ENCODE measurements around the gene IFI27L1. TPM values are rescaled to one million over a fixed set of nuclear protein-coding genes. Genes with fewer than 3 reads are reported as not detected.

Gene IFI27L1
- total RNA-seq, 6 donors from 2014 or later: 8.0 to 19.8 (median 15.2) TPM

DNA sequence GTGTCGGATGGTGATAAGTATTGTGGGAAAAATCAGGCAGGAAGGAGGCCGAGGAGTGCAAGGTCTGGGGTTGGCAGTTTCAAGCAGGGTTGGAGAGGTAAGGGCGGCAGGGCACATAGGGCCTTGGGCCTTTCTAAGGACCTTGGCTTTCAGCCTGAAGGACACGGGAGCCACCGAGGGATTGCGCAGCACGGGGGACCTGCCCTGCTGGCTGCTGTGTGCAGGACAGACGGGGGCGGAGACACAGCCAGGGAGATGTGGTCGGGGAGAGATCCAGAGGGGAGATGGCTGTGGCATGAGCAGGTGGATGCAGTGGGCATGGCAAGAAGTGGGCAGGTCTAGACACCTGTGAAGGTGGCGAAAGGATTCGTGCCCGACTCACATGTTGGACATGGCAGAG lies 40.3 kb upstream of the IFI27L1 start:
- H3K27ac ChIP-seq: no peak overlapping the region
- DNase-seq: peak in 1 of 2 donors; percentile 59
- H3K36me3 ChIP-seq: peaks cover 0 to 25% (median 17%) of the 10 kb centered on the region in 4 donors
- 91% methylated on average over 13 of the region's 13 CpGs for WGBS, 2 donors
- no peaks in the 10 kb centered on the region for H3K9me3 ChIP-seq
- ATAC-seq (ENCODE audit: low FRiP score in 2 of 2): no peak
- H3K27me3 ChIP-seq: no peaks in the 10 kb centered on the region
- no peak overlapping the region for H3K4me3 ChIP-seq
- peaks cover 0 to 15% (median 11%) of the 10 kb centered on the region in 4 donors for H3K4me1 ChIP-seq
- TF ChIP-seq EP300 (IDR thresholded peaks at IDR 0.05) (no peak), POLR2A (IDR thresholded peaks at IDR 0.05) (no peak), POLR2AphosphoS5 (IDR thresholded peaks at IDR 0.05) (no peak)
- TF ChIP-seq, protein P1, sequence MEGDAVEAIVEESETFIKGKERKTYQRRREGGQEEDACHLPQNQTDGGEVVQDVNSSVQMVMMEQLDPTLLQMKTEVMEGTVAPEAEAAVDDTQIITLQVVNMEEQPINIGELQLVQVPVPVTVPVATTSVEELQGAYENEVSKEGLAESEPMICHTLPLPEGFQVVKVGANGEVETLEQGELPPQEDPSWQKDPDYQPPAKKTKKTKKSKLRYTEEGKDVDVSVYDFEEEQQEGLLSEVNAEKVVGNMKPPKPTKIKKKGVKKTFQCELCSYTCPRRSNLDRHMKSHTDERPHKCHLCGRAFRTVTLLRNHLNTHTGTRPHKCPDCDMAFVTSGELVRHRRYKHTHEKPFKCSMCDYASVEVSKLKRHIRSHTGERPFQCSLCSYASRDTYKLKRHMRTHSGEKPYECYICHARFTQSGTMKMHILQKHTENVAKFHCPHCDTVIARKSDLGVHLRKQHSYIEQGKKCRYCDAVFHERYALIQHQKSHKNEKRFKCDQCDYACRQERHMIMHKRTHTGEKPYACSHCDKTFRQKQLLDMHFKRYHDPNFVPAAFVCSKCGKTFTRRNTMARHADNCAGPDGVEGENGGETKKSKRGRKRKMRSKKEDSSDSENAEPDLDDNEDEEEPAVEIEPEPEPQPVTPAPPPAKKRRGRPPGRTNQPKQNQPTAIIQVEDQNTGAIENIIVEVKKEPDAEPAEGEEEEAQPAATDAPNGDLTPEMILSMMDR (IDR thresholded peaks at IDR 0.05): no peak

DNA sequence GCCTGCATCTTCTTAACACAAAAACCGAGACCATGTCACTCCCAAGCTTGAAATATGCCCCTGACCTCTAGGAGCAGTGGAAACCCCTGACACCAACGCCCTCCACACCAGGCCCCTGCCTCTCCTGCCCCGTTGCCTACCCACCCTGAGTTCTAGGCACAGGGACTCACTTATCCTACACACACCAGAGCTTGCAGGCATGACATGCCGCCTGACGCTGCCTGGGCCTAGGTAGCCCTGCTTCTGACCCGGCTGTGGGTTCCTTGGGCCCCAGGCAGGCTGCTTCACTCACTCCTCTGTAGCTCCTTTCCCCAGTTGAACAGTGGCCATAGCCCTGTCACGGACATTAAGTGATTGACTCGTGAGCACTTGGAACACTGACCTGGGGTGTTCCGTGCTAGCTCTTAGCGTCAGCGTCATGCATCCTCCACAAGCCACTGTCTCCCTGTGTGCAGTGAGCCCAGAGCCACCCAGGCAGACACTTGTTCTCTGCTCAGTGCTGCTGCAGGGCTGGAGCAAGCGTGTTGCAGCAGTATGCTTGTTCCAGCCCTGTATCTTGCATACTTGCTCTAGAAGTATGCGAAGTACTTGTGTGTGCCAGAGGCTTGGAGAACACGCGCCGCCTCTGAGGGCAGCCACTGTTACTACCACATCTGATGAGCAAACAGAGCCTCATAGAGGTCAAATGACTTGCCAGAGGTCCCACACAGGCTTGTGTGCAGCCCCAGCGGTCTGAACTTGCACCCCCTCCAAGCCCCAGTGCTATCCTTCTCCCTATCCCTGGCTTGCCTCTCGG lies 39.4 kb upstream of the IFI27L1 start:
- H3K9me3 ChIP-seq: no peaks in the 10 kb centered on the region
- ATAC-seq (ENCODE audit: low FRiP score in 2 of 2): peak; percentile 66 to 68
- H3K27ac ChIP-seq: peak overlapping the region in 1 of 4 donors; percentile 25
- H3K36me3 ChIP-seq: peaks cover 3 to 32% (median 24%) of the 10 kb centered on the region in 4 donors
- TF ChIP-seq POLR2AphosphoS5 (IDR thresholded peaks at IDR 0.05) (no peak), POLR2A (IDR thresholded peaks at IDR 0.05) (no peak), EP300 (IDR thresholded peaks at IDR 0.05) (no peak)
- TF ChIP-seq, protein P1 (IDR thresholded peaks at IDR 0.05): peak in 1 of 6 experiments; percentile 8
- DNase-seq: peak; percentile 47 to 67
- no peak overlapping the region for H3K4me3 ChIP-seq
- no peaks in the 10 kb centered on the region for H3K27me3 ChIP-seq
- WGBS, 2 donors: 74 to 84% methylated on average over 7 to 18 of the region's 18 CpGs
- peaks cover 0 to 15% (median 11%) of the 10 kb centered on the region in 4 donors for H3K4me1 ChIP-seq

DNA sequence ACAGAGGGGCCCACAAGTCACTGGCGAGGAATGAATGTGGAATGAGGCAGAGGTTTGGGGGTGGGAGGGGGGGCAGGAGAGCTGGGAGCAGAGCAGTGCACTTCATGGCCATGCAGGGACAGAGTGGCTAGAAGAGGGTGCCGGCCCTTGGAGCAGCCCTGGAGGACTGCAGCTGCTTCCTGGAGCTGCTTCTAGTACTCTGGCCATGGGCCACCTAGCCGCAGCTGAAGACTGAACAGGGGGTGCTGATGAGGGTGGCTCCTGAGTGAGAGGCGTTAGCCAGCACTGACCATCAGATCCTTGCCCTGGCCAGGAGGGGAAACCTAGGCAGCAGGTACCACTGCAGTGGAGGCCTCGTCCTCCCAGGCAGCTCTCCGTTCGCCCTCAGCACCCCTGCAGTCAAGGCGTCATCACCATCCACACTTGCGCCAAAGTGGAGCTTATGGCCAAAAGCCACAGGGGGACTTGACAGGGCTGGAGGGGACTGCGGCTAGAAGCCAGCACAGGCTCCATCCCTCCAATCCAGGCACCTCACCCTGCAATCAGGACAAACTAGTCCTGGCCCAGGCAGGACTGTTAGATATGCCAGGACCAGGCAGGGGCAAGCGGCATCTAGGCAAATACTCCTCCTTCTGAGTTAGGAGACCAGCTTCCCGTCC lies 38.5 kb upstream of the IFI27L1 start:
- DNase-seq (no peak), ATAC-seq (ENCODE audit: low FRiP score in 2 of 2) (peak in 1 of 2 donors; percentile 9)
- no peaks in the 10 kb centered on the region for H3K27me3 ChIP-seq
- peaks cover 3 to 40% (median 32%) of the 10 kb centered on the region in 4 donors for H3K36me3 ChIP-seq
- peak overlapping the region in 1 of 4 donors; percentile 25 for H3K27ac ChIP-seq
- WGBS, 2 donors: 75 to 97% methylated on average over 3 to 12 of the region's 12 CpGs
- peaks cover 0 to 15% (median 11%) of the 10 kb centered on the region in 4 donors for H3K4me1 ChIP-seq
- TF ChIP-seq POLR2AphosphoS5 (IDR thresholded peaks at IDR 0.05) (no peak), EP300 (IDR thresholded peaks at IDR 0.05) (no peak), POLR2A (IDR thresholded peaks at IDR 0.05) (no peak)
- TF ChIP-seq, protein P1 (IDR thresholded peaks at IDR 0.05): no peak
- no peaks in the 10 kb centered on the region for H3K9me3 ChIP-seq
- H3K4me3 ChIP-seq: no peak overlapping the region

DNA sequence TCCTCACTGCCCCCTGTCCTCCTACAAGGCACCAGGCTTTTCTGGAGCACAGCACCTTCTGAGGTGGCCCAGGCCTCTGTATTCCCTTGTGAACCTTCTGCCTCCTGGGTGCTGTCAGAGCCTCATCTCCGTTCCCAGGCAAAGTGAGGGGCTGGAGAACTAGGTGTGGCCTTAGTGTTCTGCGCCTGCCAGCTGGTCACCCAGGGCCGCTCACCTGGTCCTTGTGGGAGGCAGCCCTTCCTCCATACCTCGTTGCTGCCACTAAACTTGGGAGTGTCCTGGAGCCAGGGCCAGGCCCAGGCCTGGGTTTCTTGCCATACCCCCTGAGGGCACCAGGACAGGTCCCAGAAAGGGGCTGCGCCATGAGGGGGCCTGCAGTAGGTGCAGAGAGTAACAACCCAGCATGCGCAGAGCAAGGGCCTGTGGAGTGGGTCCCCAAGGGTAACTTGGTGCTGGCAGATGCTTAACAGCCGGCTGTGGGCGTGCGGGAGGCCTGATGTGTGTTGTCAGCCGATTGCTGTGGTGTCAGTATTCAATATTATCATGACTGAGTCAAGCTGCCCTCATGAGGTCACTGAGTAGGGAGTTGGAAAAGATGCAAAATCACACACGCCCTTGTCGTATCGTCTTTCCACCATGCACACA lies 37.9 kb upstream of the IFI27L1 start:
- WGBS, 2 donors: 82 to 89% methylated on average over 11 to 13 of the region's 13 CpGs
- Histone ChIP-seq H3K4me3 (no peak overlapping the region), H3K27me3 (no peaks in the 10 kb centered on the region), H3K36me3 (peaks cover 3 to 47% (median 39%) of the 10 kb centered on the region in 4 donors), H3K9me3 (no peaks in the 10 kb centered on the region), H3K4me1 (peaks cover 0 to 15% (median 11%) of the 10 kb centered on the region in 4 donors), H3K27ac (no peak overlapping the region)
- ATAC-seq (ENCODE audit: low FRiP score in 2 of 2): peak in 1 of 2 donors; percentile 21
- TF ChIP-seq, protein P1 (IDR thresholded peaks at IDR 0.05): no peak
- TF ChIP-seq POLR2A (IDR thresholded peaks at IDR 0.05): no peak
- no peak for TF ChIP-seq POLR2AphosphoS5 (IDR thresholded peaks at IDR 0.05)
- TF ChIP-seq EP300 (IDR thresholded peaks at IDR 0.05): no peak
- peak in 1 of 2 donors; percentile 65 for DNase-seq

All from upper lobe of left lung (tissue), 6 donors.